H1 (cell line): ENCODE data around the gene TOR4A. TPM values are rescaled to one million over a fixed set of nuclear protein-coding genes. Genes with fewer than 3 reads are reported as not detected.

ENCODE experiments used
- CTCF ChIA-PET: fragments of 300-600 bp; sonication (Branson Sonifier 250); formaldehyde crosslinking; loops from one replicate; lab custom pipeline; 2021; ENCODE audit not compliant: partially characterized antibody; lab: Charles Lee
- POLR2A ChIA-PET: fragments of 300-600 bp; sonication (Branson Sonifier 250); formaldehyde crosslinking; loops from one replicate; lab custom pipeline; 2021; ENCODE audit warnings: inconsistent platforms; ENCODE audit not compliant: partially characterized antibody; lab: Charles Lee
- DNase-seq, 2 experiments: peaks; one replicate each; pipeline versions ENCODE4 v3.0.0 to v3.0.0-alpha.2; 2010 to 2022; ENCODE audit warnings: low spot score in 2 of 2, low read depth in 1 of 2, mixed read lengths in 1 of 2
- FAIRE-seq: peaks from 2 replicates; lab custom pipeline; 2011; peaks lifted over from hg19 to GRCh38; lab: Jason Lieb, UNC
- H2AFZ ChIP-seq: 2 replicates; pipeline ENCODE4 v1.8.1; 2012; ENCODE audit warnings: low read length, inconsistent platforms
- H2AK5ac ChIP-seq: 2 replicates; pipeline ENCODE4 v1.6.1; 2013; ENCODE audit warnings: low read depth, low read length
- H2BK120ac ChIP-seq: replicated peaks from 2 replicates; pipeline ENCODE3; 2013; ENCODE audit warnings: low read depth, low read length, inconsistent platforms
- H2BK12ac ChIP-seq: 2 replicates; pipeline ENCODE4 v1.6.1; 2013; ENCODE audit warnings: low read depth, low read length
- H2BK15ac ChIP-seq: 2 replicates; pipeline ENCODE4 v1.6.1; 2013; ENCODE audit warnings: low read length
- H2BK20ac ChIP-seq: 2 replicates; pipeline ENCODE4 v1.6.1; 2013; ENCODE audit warnings: low read length
- H2BK5ac ChIP-seq: 2 replicates; pipeline ENCODE4 v1.6.1; 2013; ENCODE audit warnings: low read depth, low read length
- H3K14ac ChIP-seq: 2 replicates; pipeline ENCODE4 v1.6.1; 2013; ENCODE audit warnings: inconsistent platforms; ENCODE audit not compliant: insufficient read length
- H3K18ac ChIP-seq: 2 replicates; pipeline ENCODE4 v1.6.1; 2013; ENCODE audit warnings: low read length; ENCODE audit errors: extremely low read depth
- H3K23ac ChIP-seq: 2 replicates; pipeline ENCODE4 v1.6.1; 2013; ENCODE audit warnings: inconsistent platforms; ENCODE audit not compliant: insufficient read length
- H3K23me2 ChIP-seq: 2 replicates; pipeline ENCODE4 v1.6.1; 2013; ENCODE audit warnings: low read depth, low read length
- H3K27ac ChIP-seq: 2 replicates; pipeline ENCODE4 v1.6.1; 2011; ENCODE audit warnings: low read depth, low read length, inconsistent platforms
- H3K27me3 ChIP-seq, 4 experiments: replicated peaks in 1 of 4; 1 replicate in 1 of 4; 2 replicates in 3 of 4; pipeline versions ENCODE4 v1.6.1 to v1.8.1; 2011 to 2013; ENCODE audit warnings: low read length in 3 of 4, mild to moderate bottlenecking in 3 of 4, inconsistent platforms in 2 of 4, mixed read lengths in 2 of 4, moderate library complexity in 1 of 4; ENCODE audit not compliant: control insufficient read depth in 3 of 4, insufficient read depth in 3 of 4; ENCODE audit errors: extremely low read depth in 1 of 4
- H3K36me3 ChIP-seq, 4 experiments: 2 replicates each; pipeline versions ENCODE4 v1.6.1 to v1.8.1; 2011 to 2013; ENCODE audit warnings: mild to moderate bottlenecking in 4 of 4, low read length in 3 of 4, moderate library complexity in 2 of 4, control low read depth in 1 of 4, inconsistent platforms in 1 of 4; ENCODE audit not compliant: insufficient read depth in 4 of 4, control insufficient read depth in 2 of 4
- H3K4ac ChIP-seq: replicated peaks from 2 replicates; pipeline ENCODE3; 2013; ENCODE audit warnings: low read length, low read depth, mixed read lengths, inconsistent platforms; ENCODE audit not compliant: insufficient read length
- H3K4me1 ChIP-seq, 4 experiments: replicated peaks in 1 of 4; 1 replicate in 1 of 4; 2 replicates in 3 of 4; pipeline versions ENCODE4 v1.6.1 to v1.8.1; 2011 to 2013; ENCODE audit warnings: low read length in 3 of 4, inconsistent platforms in 2 of 4, mixed read lengths in 1 of 4; ENCODE audit not compliant: insufficient read depth in 4 of 4, control insufficient read depth in 3 of 4
- H3K4me2 ChIP-seq, 2 experiments: 2 replicates each; pipeline versions ENCODE4 v1.6.1 to v1.8.1; 2011 to 2013; ENCODE audit warnings: low read depth in 2 of 2, low read length in 2 of 2, control low read depth in 1 of 2, inconsistent platforms in 1 of 2, mild to moderate bottlenecking in 1 of 2; ENCODE audit not compliant: insufficient read depth in 1 of 2
- H3K4me3 ChIP-seq, 4 experiments: fragments of 200-600, 300-600 bp in 1 of 4; sonication (generic), shearing (Covaris generic), sonication (Bioruptor Twin) in 1 of 4; 2 replicates each; pipeline versions ENCODE4 v1.5.1 to v1.8.1; 2011 to 2016; ENCODE audit warnings: low read length in 4 of 4, low read depth in 3 of 4, control low read depth in 2 of 4, inconsistent platforms in 2 of 4, mild to moderate bottlenecking in 2 of 4, mixed read lengths in 1 of 4, moderate library complexity in 1 of 4; ENCODE audit not compliant: insufficient read depth in 2 of 4; ENCODE audit errors: extremely low read depth in 1 of 4
- H3K56ac ChIP-seq: replicated peaks from 2 replicates; pipeline ENCODE3; 2013; ENCODE audit warnings: low read depth, mild to moderate bottlenecking, mixed read lengths, low read length, inconsistent platforms; ENCODE audit not compliant: insufficient read length
- H3K79me1 ChIP-seq: 2 replicates; pipeline ENCODE4 v1.6.1; 2013; ENCODE audit warnings: low read depth, low read length, control low read depth
- H3K79me2 ChIP-seq, 2 experiments: 2 replicates each; pipeline versions ENCODE4 v1.6.1 to v1.8.1; 2012 to 2013; ENCODE audit warnings: low read length in 2 of 2, mild to moderate bottlenecking in 2 of 2, inconsistent platforms in 1 of 2; ENCODE audit not compliant: insufficient read depth in 2 of 2, control insufficient read depth in 1 of 2
- H3K9ac ChIP-seq, 4 experiments: replicated peaks in 1 of 4; 1 replicate in 1 of 4; 2 replicates in 3 of 4; pipeline versions ENCODE4 v1.6.1 to v1.8.1; 2011 to 2013; ENCODE audit warnings: low read depth in 3 of 4, low read length in 3 of 4, control low read depth in 2 of 4, mild to moderate bottlenecking in 2 of 4, moderate library complexity in 2 of 4, inconsistent platforms in 1 of 4; ENCODE audit errors: extremely low read depth in 1 of 4
- H3K9me3 ChIP-seq, 2 experiments: 2 replicates each; pipeline versions ENCODE4 v1.6.1 to v1.8.1; 2012 to 2013; ENCODE audit warnings: mild to moderate bottlenecking in 2 of 2, moderate library complexity in 2 of 2, control low read depth in 1 of 2, inconsistent platforms in 1 of 2, low read depth in 1 of 2, low read length in 1 of 2, mixed read lengths in 1 of 2; ENCODE audit not compliant: insufficient read depth in 2 of 2
- H4K20me1 ChIP-seq, 2 experiments: replicated peaks in 1 of 2; 2 replicates each; pipeline versions ENCODE3 to v1.8.1; 2011 to 2013; ENCODE audit warnings: inconsistent platforms in 2 of 2, low read length in 2 of 2, mild to moderate bottlenecking in 1 of 2; ENCODE audit not compliant: insufficient read depth in 2 of 2, control insufficient read depth in 1 of 2
- H4K5ac ChIP-seq: 2 replicates; pipeline ENCODE4 v1.6.1; 2013; ENCODE audit warnings: low read length, low read depth, mixed read lengths, inconsistent platforms; ENCODE audit not compliant: insufficient read length
- H4K8ac ChIP-seq: 2 replicates; pipeline ENCODE4 v1.8.0; 2013; ENCODE audit warnings: mild to moderate bottlenecking, moderate library complexity, low read length, inconsistent platforms; ENCODE audit not compliant: insufficient read depth; ENCODE audit errors: extremely low read depth
- H4K91ac ChIP-seq: replicated peaks from 2 replicates; pipeline ENCODE3; 2013; ENCODE audit warnings: low read length, mixed read lengths, inconsistent platforms; ENCODE audit not compliant: insufficient read length
- ATF2 ChIP-seq: IDR thresholded peaks from 2 replicates; pipeline ENCODE4 v1.6.1; 2012; ENCODE audit warnings: low read length, inconsistent platforms
- CTBP2 ChIP-seq: IDR thresholded peaks from 2 replicates; pipeline ENCODE4 v1.7.0; 2011; ENCODE audit warnings: borderline replicate concordance, mild to moderate bottlenecking, moderate library complexity, mixed read lengths, low read length; ENCODE audit not compliant: insufficient read depth, insufficient read length
- EZH2 ChIP-seq: fragments of 200-600 bp; sonication (generic); IDR thresholded peaks from 2 replicates; pipeline ENCODE4 v1.7.1; 2012; ENCODE audit warnings: low read depth, mild to moderate bottlenecking, moderate library complexity, low read length, inconsistent platforms; ENCODE audit not compliant: severe bottlenecking
- GTF2F1 ChIP-seq: IDR thresholded peaks from 2 replicates; pipeline ENCODE4 v1.6.1; 2012; ENCODE audit warnings: low read depth, low read length, improper control_type of control experiment, borderline replicate concordance
- KDM4A ChIP-seq: IDR thresholded peaks from one replicate; pipeline ENCODE4 v1.7.1; 2012; ENCODE audit warnings: low read depth, mild to moderate bottlenecking, moderate library complexity, low read length, inconsistent platforms; ENCODE audit not compliant: severe bottlenecking
- SP4 ChIP-seq: IDR thresholded peaks from 2 replicates; pipeline ENCODE4 v1.6.1; 2012; ENCODE audit warnings: low read length, inconsistent platforms
- TBP ChIP-seq: IDR thresholded peaks from 2 replicates; pipeline ENCODE4 v1.6.1; 2011; ENCODE audit warnings: low read depth, low read length, improper control_type of control experiment
- WGBS, 2 experiments: shearing (Covaris generic) in 1 of 2; methylation state at CpG; one replicate each; pipeline versions ENCODE4 v1.1.6 to v1.1.7; 2013 to 2015; ENCODE audit warnings: low lambda C conversion rate in 2 of 2, mixed read lengths in 2 of 2, inconsistent platforms in 1 of 2, low coverage in 1 of 2, missing lambda C conversion rate in 1 of 2; ENCODE audit not compliant: insufficient replicate concordance in 2 of 2, insufficient coverage in 1 of 2, insufficient read length in 1 of 2; ENCODE audit errors: extremely low coverage in 1 of 2, missing lambda C conversion rate in 1 of 2; 5-methylcytosine and 5-hydroxymethylcytosine counted together
- polyA plus RNA-seq, 7 experiments: library from polyadenylated mRNA; depleted of rRNA in 3 of 7; stranded (reverse) in 5 of 7; unstranded in 2 of 7; fragments of >200 nt in 5 of 7; fragments of 200-250 nt in 2 of 7; gene quantifications; 1 replicate in 5 of 7; 2 replicates in 1 of 7; 4 replicates in 1 of 7; pipeline versions ENCODE4 v1.2.1 to v1.2.3, GENCODE V29; 2011 to 2013; ENCODE audit warnings: missing spikeins in 2 of 7, mixed read lengths in 2 of 7
- total RNA-seq: library from RNA; stranded (reverse); fragmentation: NEBNext Ultra II Directional; extraction: Animal tissue kit (Norgen Biotek cat#: 25700); gene quantifications from 2 replicates; pipeline ENCODE4 v1.2.1, GENCODE V29; 2021
- TF ChIP-seq, protein P1 (sequence below): IDR thresholded peaks from 2 replicates; pipeline ENCODE4 v1.6.1; 2012; ENCODE audit warnings: inconsistent platforms

The TOR4A gene
- total and polyA plus RNA-seq, 2 of the 8 experiments (the other 6 are each of a cell fraction or from before 2014, with no cell fraction given) = 8.4 to 9.3 TPM

DNA sequence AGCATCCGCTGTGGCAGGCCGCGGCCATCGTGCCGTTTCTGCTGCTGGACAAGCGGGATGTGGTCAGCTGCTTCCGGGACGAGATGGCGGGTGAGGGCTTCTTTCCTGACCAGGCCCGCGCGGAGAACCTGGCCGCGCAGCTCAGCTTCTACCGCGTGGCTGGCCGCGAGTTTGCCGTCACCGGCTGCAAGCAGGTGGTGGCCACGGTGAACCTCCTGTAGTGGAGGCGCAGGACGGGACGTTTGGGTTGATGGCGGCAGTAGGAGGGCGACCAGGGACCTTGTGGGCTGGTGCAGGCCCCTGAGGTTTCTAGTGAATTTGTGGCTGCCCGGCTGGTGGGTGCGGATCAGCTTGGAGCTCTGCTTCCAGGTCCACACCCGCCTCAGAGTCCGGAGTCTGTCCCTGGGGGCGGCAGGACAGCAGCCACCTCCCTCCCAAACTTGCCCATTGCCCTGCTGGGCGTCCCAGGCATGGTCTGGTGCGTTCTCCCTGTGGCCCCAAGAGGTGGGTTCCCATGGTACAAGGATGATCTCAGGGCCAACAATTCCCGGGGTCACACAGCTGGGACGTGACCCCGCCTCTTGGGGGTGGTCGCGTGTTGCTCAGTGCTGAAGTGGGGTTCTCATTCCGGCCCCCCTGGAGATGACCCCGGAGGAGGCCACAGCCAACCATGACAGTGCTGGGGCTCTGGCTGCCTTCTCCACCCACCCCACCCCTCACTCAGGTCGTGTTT is 2.4 kb downstream of the TOR4A start:
- ChIA-PET POLR2A (interaction anchor here (1.1 to 47.8 kb wide), 4 partner anchors 10 to 143 kb away, joined by 3 to 1462 read pairs (median 4); partner anchors contain the start of genes CYSRT1, EXD3, NDOR1 and NELFB), CTCF (interaction anchor here (0.8 to 1.2 kb wide), 6 partner anchors 10 to 152 kb away, joined by 3 to 6 read pairs (median 4); partner anchors contain the start of genes EXD3, NOXA1 and NRARP)
- Histone ChIP-seq H3K23ac (no peak overlapping the region), H3K4me3 (peak overlapping the region in 1 of 4 experiments; percentile 75; a peak in 1 of 8 replicates), H3K79me2 (no peaks in the 10 kb centered on the region), H3K27ac (no peak overlapping the region), H3K9me3 (no peaks in the 10 kb centered on the region; a peak in 1 of 4 replicates), H4K20me1 (peaks cover 0 to 8% of the 10 kb centered on the region in 2 experiments), H2BK12ac (peak overlapping the region; percentile 17; the same call in 1 of the 2 replicates), H3K36me3 (peaks cover 0 to 12% (median 0%) of the 10 kb centered on the region in 4 experiments; a peak in 2 of 8 replicates), H3K56ac (no peak overlapping the region), H4K8ac (no peak overlapping the region; the same call in none of the 2 replicates), H3K79me1 (no peaks in the 10 kb centered on the region; the same call in 1 of the 2 replicates), H3K27me3 (peaks cover 2 to 27% (median 14%) of the 10 kb centered on the region in 4 experiments; a peak in 6 of 7 replicates), H3K18ac (peak overlapping the region; percentile 71; the same call in 1 of the 2 replicates), H2BK5ac (0 out of 2 replicates have a peak overlapping the region, but pooled peaks have one; percentile 24), H3K9ac (no peak overlapping the region), H2AK5ac (no peak overlapping the region), H3K4ac (peak overlapping the region; percentile 78), H2BK15ac (no peak overlapping the region), H4K91ac (peak overlapping the region; percentile 17), H2BK120ac (no peak overlapping the region), H3K14ac (no peak overlapping the region), H3K4me2 (peak overlapping the region; percentile 77 to 89; a peak in 2 of 4 replicates), H4K5ac (no peak overlapping the region), H3K4me1 (peaks cover 0 to 21% (median 17%) of the 10 kb centered on the region in 4 experiments; a peak in 6 of 7 replicates), H2BK20ac (no peak overlapping the region), H3K23me2 (peaks cover 11% of the 10 kb centered on the region; the same call in 1 of the 2 replicates), H2AFZ (no peak overlapping the region)
- DNase-seq (peak in 1 of 2 experiments; percentile 55), FAIRE-seq (no peak)
- 96% methylated on average over 36 of the region's 41 CpGs; no CpG with 5 or more reads in 1 of the 2 experiments for WGBS, 2 experiments
- TF ChIP-seq GTF2F1 = no peak
- TF ChIP-seq CTBP2 = no peak
- no peak for TF ChIP-seq SP4
- TF ChIP-seq, protein P1, sequence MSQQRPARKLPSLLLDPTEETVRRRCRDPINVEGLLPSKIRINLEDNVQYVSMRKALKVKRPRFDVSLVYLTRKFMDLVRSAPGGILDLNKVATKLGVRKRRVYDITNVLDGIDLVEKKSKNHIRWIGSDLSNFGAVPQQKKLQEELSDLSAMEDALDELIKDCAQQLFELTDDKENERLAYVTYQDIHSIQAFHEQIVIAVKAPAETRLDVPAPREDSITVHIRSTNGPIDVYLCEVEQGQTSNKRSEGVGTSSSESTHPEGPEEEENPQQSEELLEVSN = no peak
- TF ChIP-seq EZH2 = no peak
- TF ChIP-seq ATF2 = no peak
- no peak for TF ChIP-seq KDM4A
- no peak for TF ChIP-seq TBP
